ENCODE data around the gene MEGF6. TPM values are rescaled to one million over a fixed set of nuclear protein-coding genes. Genes with fewer than 3 reads are reported as not detected.

The MEGF6 gene
- total and polyA plus RNA-seq, 2 experiments from 2014 or later: 11.6 to 21.9 TPM

DNA sequence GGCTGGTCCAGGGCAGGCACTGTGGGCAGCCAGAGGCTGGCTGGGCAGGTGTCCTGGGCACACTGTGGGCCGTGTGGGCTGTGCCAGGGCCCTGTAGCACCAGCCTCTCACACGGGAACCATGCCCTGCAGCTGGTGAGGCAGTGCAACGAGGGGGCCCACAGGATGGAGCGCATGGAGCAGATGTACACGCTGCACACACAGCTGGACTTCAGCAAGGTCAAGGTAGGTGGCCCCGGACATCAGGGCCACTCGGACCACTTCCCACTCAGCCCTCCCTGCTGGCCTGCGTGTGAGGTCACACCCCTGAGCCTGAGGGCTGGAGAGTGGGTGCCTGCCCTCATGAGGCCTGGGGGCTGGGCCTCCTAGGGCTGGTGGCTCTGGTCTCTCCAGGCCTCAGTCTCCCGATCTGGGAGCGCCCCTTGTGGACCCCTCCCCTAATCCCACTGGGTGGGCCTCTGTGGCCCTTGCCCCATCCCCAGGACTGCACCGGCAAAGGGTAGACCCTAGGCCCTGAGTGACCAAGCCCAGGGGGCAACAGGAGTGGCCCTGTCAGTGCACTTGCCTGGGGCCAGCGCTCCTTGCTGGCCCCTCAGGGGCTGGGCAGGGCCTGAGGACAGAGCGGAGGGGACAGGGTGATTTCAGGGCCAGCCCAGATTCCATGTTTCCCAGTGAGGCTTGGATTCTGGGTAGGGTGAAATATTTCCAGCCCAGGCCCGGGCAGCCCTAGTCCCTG lies 135.3 kb downstream of the MEGF6 start:
- no peaks in the 10 kb centered on the region for H3K36me3 ChIP-seq (replicated peaks; ENCODE audit: insufficient read depth, low read depth)
- no peak overlapping the region for H3K4me2 ChIP-seq
- TF ChIP-seq EZH2 (IDR thresholded peaks at IDR 0.05; ENCODE audit: borderline replicate concordance) (no peak), CTCF (IDR thresholded peaks at IDR 0.05; ENCODE audit: poor library complexity) (no peak), EZH2phosphoT487 (IDR thresholded peaks at IDR 0.05; ENCODE audit: low read depth, severe bottlenecking, unreplicated experiment) (no peak)
- DNase-seq (ENCODE audit: low spot score): no peak
- 93% methylated on average over 14 of the region's 14 CpGs for WGBS (ENCODE audit: low lambda C conversion rate, missing lambda C conversion rate)
- no peak overlapping the region for H3K27ac ChIP-seq
- H3K27me3 ChIP-seq: no peaks in the 10 kb centered on the region
- H3K4me1 ChIP-seq (ENCODE audit: insufficient read depth): peaks cover 12% of the 10 kb centered on the region
- no peaks in the 10 kb centered on the region for H3K9me3 ChIP-seq (ENCODE audit: low read depth)
- no peak overlapping the region for H3K4me3 ChIP-seq
- no peaks in the 10 kb centered on the region for H3K9me2 ChIP-seq (replicated peaks; ENCODE audit: insufficient read depth)
- H3K79me2 ChIP-seq: no peaks in the 10 kb centered on the region
- H2AFZ ChIP-seq: no peak overlapping the region
- no peaks in the 10 kb centered on the region for H4K20me1 ChIP-seq (ENCODE audit: insufficient read depth, poor library complexity, severe bottlenecking)

DNA sequence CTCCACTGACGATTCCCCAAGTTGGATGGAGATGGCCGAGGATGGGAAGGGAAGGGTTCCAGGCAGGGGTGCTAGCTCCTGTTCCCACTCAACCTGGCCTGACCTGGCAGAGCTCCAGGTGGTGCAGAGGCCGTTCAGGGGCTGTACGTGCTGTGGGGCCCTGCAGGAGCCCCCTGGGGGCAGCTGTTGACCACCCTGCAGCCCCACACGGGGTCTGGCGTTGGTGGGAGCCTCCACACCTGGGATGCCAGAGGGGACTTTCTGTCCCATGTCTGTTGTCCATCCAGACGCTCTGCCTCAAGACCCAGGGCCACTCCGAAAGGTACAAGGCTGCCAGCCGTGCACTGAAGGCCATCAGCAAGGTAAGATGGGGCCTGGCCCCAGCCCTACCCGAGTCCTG lies 136.9 kb downstream of the MEGF6 start:
- no peaks in the 10 kb centered on the region for H4K20me1 ChIP-seq (ENCODE audit: insufficient read depth, poor library complexity, severe bottlenecking)
- H3K79me2 ChIP-seq: no peaks in the 10 kb centered on the region
- no peaks in the 10 kb centered on the region for H3K27me3 ChIP-seq
- H3K4me1 ChIP-seq (ENCODE audit: insufficient read depth): peaks cover 14% of the 10 kb centered on the region
- H3K4me3 ChIP-seq: no peak overlapping the region
- H2AFZ ChIP-seq: no peak overlapping the region
- no peak for DNase-seq (ENCODE audit: low spot score)
- no peaks in the 10 kb centered on the region for H3K9me2 ChIP-seq (replicated peaks; ENCODE audit: insufficient read depth)
- no peaks in the 10 kb centered on the region for H3K36me3 ChIP-seq (replicated peaks; ENCODE audit: insufficient read depth, low read depth)
- WGBS (ENCODE audit: low lambda C conversion rate, missing lambda C conversion rate): 75% methylated on average over 8 of the region's 10 CpGs
- no peak overlapping the region for H3K4me2 ChIP-seq
- H3K9me3 ChIP-seq (ENCODE audit: low read depth): no peaks in the 10 kb centered on the region
- TF ChIP-seq EZH2 (IDR thresholded peaks at IDR 0.05; ENCODE audit: borderline replicate concordance): no peak
- no peak for TF ChIP-seq CTCF (IDR thresholded peaks at IDR 0.05; ENCODE audit: poor library complexity)
- no peak for TF ChIP-seq EZH2phosphoT487 (IDR thresholded peaks at IDR 0.05; ENCODE audit: low read depth, severe bottlenecking, unreplicated experiment)
- H3K27ac ChIP-seq: no peak overlapping the region

- DNase-seq (ENCODE audit: low spot score): no peak
- TF ChIP-seq EZH2 (IDR thresholded peaks at IDR 0.05; ENCODE audit: borderline replicate concordance) (no peak), CTCF (IDR thresholded peaks at IDR 0.05; ENCODE audit: poor library complexity) (no peak), EZH2phosphoT487 (IDR thresholded peaks at IDR 0.05; ENCODE audit: low read depth, severe bottlenecking, unreplicated experiment) (no peak)
- Histone ChIP-seq H3K36me3 (replicated peaks; ENCODE audit: insufficient read depth, low read depth) (no peaks in the 10 kb centered on the region), H3K4me3 (no peak overlapping the region), H3K79me2 (no peaks in the 10 kb centered on the region), H4K20me1 (ENCODE audit: insufficient read depth, poor library complexity, severe bottlenecking) (no peaks in the 10 kb centered on the region), H2AFZ (no peak overlapping the region), H3K4me1 (ENCODE audit: insufficient read depth) (peaks cover 14% of the 10 kb centered on the region), H3K9me2 (replicated peaks; ENCODE audit: insufficient read depth) (no peaks in the 10 kb centered on the region), H3K9me3 (ENCODE audit: low read depth) (no peaks in the 10 kb centered on the region), H3K4me2 (no peak overlapping the region), H3K27ac (no peak overlapping the region), H3K27me3 (no peaks in the 10 kb centered on the region)
- WGBS (ENCODE audit: low lambda C conversion rate, missing lambda C conversion rate): 94% methylated on average over 8 of the region's 8 CpGs
Observed at GRCh38 chr1:3474016-3474415, 137.3 kb downstream of the MEGF6 start.

All from hepatocyte (in vitro differentiated cells).